Muscle of leg (tissue), 11 donors: ENCODE measurements around the gene FNDC11. TPM values are rescaled to one million over a fixed set of nuclear protein-coding genes. Genes with fewer than 3 reads are reported as not detected.

Experiments
- DNase-seq: peaks from one replicate; pipeline ENCODE4 v3.0.0; 2013
- H3K27ac ChIP-seq: one replicate; pipeline ENCODE4 v1.5.1; 2013; ENCODE audit warnings: mild to moderate bottlenecking, low read length, control low read depth
- H3K27me3 ChIP-seq: one replicate; pipeline ENCODE4 v1.6.1; 2013; ENCODE audit warnings: low read length; ENCODE audit not compliant: control insufficient read depth, insufficient read depth
- H3K36me3 ChIP-seq: one replicate; pipeline ENCODE4 v1.6.1; 2013; ENCODE audit warnings: low read length; ENCODE audit not compliant: control insufficient read depth, insufficient read depth
- H3K4me1 ChIP-seq: one replicate; pipeline ENCODE4 v1.6.1; 2013; ENCODE audit warnings: low read length; ENCODE audit not compliant: control insufficient read depth, insufficient read depth
- H3K4me3 ChIP-seq: one replicate; pipeline ENCODE4 v1.5.1; 2013; ENCODE audit warnings: low read length, control low read depth
- H3K9me3 ChIP-seq: replicated peaks from 2 replicates; pipeline ENCODE4 v1.6.1; 2013; ENCODE audit warnings: low read depth, low read length; ENCODE audit not compliant: control insufficient read depth
- WGBS: methylation state at CpG from one replicate; pipeline ENCODE4 v1.1.5; 2013; ENCODE audit warnings: missing lambda C conversion rate; ENCODE audit not compliant: insufficient coverage; 5-methylcytosine and 5-hydroxymethylcytosine counted together
- polyA plus RNA-seq, 8 donors: library from polyadenylated mRNA; unstranded; fragments of 120-200 nt; gene quantifications; one replicate each; pipeline versions ENCODE4 v1.2.1 to v1.2.3, GENCODE V29; 2013; ENCODE audit warnings: inconsistent platforms in 1 of 8, low replicate concordance in 1 of 8; ENCODE audit not compliant: insufficient read length in 8 of 8, insufficient read depth in 1 of 8
- total RNA-seq: library from RNA; stranded (reverse); fragments of 120-200 nt; gene quantifications from one replicate; pipeline ENCODE4 v1.2.4, GENCODE V29; 2013

The FNDC11 gene
- total and polyA plus RNA-seq, 9 donors = 0.07 to 0.31 (median 0.13) TPM

DNA sequence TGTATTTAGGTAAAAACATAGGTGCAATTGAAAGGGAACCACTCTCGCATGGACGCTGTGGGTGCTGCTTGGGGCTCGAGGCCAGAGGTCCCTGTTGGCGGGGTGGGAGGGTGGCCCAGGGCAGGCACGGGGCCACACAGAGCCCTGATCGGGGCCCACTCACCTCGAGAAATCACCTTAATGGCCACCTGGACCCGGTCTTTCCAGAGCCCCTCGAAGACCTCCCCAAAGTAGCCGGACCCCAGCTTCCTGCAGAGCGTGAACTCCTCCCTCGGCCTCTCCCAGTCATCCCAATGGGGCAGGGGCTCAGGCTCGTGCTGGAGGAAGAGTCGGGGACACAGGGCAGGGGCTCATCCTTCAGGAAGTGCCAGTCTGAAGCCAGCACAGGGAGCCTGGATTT is 20.6 kb upstream of the FNDC11 start:
- peaks cover 29% of the 10 kb centered on the region for H3K27me3 ChIP-seq
- no peaks in the 10 kb centered on the region for H3K9me3 ChIP-seq
- 75% methylated on average over 12 of the region's 14 CpGs for WGBS
- peaks cover 30% of the 10 kb centered on the region for H3K4me1 ChIP-seq
- no peak overlapping the region for H3K4me3 ChIP-seq
- no peaks in the 10 kb centered on the region for H3K36me3 ChIP-seq
- no peak for DNase-seq
- no peak overlapping the region for H3K27ac ChIP-seq

- 59% methylated on average over 28 of the region's 28 CpGs for WGBS
- Histone ChIP-seq H3K4me3 (no peak overlapping the region), H3K27me3 (peaks cover 29% of the 10 kb centered on the region), H3K27ac (no peak overlapping the region), H3K4me1 (peaks cover 30% of the 10 kb centered on the region), H3K9me3 (no peaks in the 10 kb centered on the region), H3K36me3 (no peaks in the 10 kb centered on the region)
- DNase-seq = no peak
Observed at GRCh38 chr20:63533871-63534393, 20.0 kb upstream of the FNDC11 start.

DNA sequence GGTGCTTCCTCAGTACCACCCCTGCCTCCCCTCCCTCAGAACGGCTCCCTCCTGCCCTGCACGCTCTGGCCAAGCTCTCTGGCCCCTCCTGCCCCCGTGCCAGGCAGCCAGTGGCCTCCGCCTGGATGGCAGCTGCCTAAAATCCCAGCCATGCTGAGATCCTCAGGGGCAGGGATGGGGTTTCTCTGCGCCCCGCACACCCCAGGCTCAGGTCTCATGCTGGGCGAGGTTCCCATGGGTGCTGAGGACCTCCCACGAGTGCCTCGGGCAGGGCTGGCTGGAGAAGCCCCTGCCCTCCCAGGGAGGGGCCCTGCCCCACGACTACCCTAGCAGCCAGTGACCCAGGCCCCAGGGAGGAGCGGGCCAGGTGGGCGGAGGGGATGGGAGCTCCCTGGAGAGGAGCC is 19.5 kb upstream of the FNDC11 start:
- Histone ChIP-seq H3K4me3 (no peak overlapping the region), H3K36me3 (no peaks in the 10 kb centered on the region), H3K27me3 (peaks cover 29% of the 10 kb centered on the region), H3K9me3 (no peaks in the 10 kb centered on the region), H3K27ac (no peak overlapping the region), H3K4me1 (peaks cover 30% of the 10 kb centered on the region)
- 57% methylated on average over 10 of the region's 12 CpGs for WGBS
- DNase-seq = no peak

- H3K4me3 ChIP-seq = no peak overlapping the region
- DNase-seq = no peak
- 41% methylated on average over 40 of the region's 49 CpGs for WGBS
- H3K4me1 ChIP-seq = peaks cover 30% of the 10 kb centered on the region
- no peak overlapping the region for H3K27ac ChIP-seq
- peaks cover 29% of the 10 kb centered on the region for H3K27me3 ChIP-seq
- no peaks in the 10 kb centered on the region for H3K36me3 ChIP-seq
- H3K9me3 ChIP-seq = no peaks in the 10 kb centered on the region
Observed at GRCh38 chr20:63534831-63535651, 18.9 kb upstream of the FNDC11 start.

GRCh38 chr20:63536241-63536977 is 17.6 kb upstream of the FNDC11 start:
- peaks cover 30% of the 10 kb centered on the region for H3K4me1 ChIP-seq
- DNase-seq = no peak
- H3K4me3 ChIP-seq = no peak overlapping the region
- H3K36me3 ChIP-seq = no peaks in the 10 kb centered on the region
- H3K27me3 ChIP-seq = peaks cover 29% of the 10 kb centered on the region
- H3K9me3 ChIP-seq = no peaks in the 10 kb centered on the region
- 59% methylated on average over 35 of the region's 35 CpGs for WGBS
- H3K27ac ChIP-seq = no peak overlapping the region

GRCh38 chr20:63536997-63537524 is 16.9 kb upstream of the FNDC11 start, which contains the start of gene PTK6:
PTK6 (minus strand) TSS chr20:63537376; CDS start chr20:63537314, 62 bp downstream.
- Histone ChIP-seq H3K4me1 (peaks cover 30% of the 10 kb centered on the region), H3K27ac (no peak within 1 kb of the TSS), H3K36me3 (no peaks in the 10 kb centered on the region), H3K27me3 (peaks cover 26% of the 10 kb centered on the region), H3K4me3 (no peak within 1 kb of the TSS), H3K9me3 (no peaks in the 10 kb centered on the region)
- DNase-seq = no peak
- whole genome bisulfite sequencing = 77% methylated on average over 29 of the region's 29 CpGs

DNA sequence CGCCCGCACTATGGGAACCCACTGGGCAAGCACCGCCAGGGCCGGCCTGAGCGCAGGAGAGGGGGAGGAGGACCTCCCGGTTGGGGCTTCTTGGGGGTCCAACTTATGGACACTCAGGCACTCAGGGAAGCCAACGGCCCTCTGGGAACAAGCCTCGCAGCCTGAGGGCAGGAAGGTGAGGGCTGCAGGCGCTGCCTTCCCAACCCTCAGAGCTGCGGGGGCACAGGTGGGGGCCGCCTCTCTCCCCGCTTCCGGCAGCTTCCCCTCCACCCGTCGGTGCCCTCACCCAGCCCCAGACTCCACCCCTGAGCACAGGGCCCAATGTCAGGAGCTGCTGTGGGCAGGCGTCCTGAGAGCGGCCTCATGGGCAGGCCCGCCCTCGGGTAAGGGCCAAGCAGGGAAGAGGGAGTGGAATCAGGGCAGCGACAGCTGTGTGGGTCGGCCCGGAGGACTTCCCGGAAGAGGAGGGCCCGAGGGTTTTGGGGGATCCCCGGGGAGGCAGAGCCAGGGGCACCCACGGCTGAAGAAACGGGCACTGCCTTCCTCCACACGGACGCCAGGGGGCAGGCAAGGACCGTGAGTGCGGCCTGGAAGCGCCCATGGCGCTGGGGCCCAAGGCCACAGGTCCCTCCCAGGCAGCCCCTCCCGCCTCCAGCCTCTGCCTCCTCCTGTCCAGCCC is 16.3 kb upstream of the FNDC11 start:
- Histone ChIP-seq H3K36me3 (no peaks in the 10 kb centered on the region), H3K4me3 (no peak overlapping the region), H3K9me3 (no peaks in the 10 kb centered on the region), H3K27me3 (peaks cover 24% of the 10 kb centered on the region), H3K4me1 (peaks cover 30% of the 10 kb centered on the region), H3K27ac (no peak overlapping the region)
- DNase-seq = peak; percentile 81
- 24% methylated on average over 25 of the region's 34 CpGs for WGBS

GRCh38 chr20:63538204-63539091 is 15.5 kb upstream of the FNDC11 start:
- H3K4me3 ChIP-seq = no peak overlapping the region
- H3K9me3 ChIP-seq = no peaks in the 10 kb centered on the region
- H3K36me3 ChIP-seq = no peaks in the 10 kb centered on the region
- H3K27ac ChIP-seq = no peak overlapping the region
- WGBS = 69% methylated on average over 14 of the region's 27 CpGs
- DNase-seq = no peak
- H3K27me3 ChIP-seq = peaks cover 22% of the 10 kb centered on the region
- peaks cover 30% of the 10 kb centered on the region for H3K4me1 ChIP-seq

- H3K27ac ChIP-seq = no peak overlapping the region
- H3K4me1 ChIP-seq = peaks cover 25% of the 10 kb centered on the region
- no peak overlapping the region for H3K4me3 ChIP-seq
- DNase-seq = no peak
- no peaks in the 10 kb centered on the region for H3K36me3 ChIP-seq
- WGBS = 64% methylated on average over 12 of the region's 12 CpGs
- H3K27me3 ChIP-seq = peaks cover 16% of the 10 kb centered on the region
- H3K9me3 ChIP-seq = no peaks in the 10 kb centered on the region
Observed at GRCh38 chr20:63539092-63539430, 14.9 kb upstream of the FNDC11 start.
